Upper lobe of right lung (tissue), 1 donor: ENCODE results near the gene INMT. TPM values are rescaled to one million over a fixed set of nuclear protein-coding genes. Genes with fewer than 3 reads are reported as not detected.

Experiments used
- ATAC-seq: fragments of 200-7000 bp; cut with Tn5 transposase; one replicate; pipeline ENCODE4 v1.9.1; 2020; ENCODE audit warnings: mild to moderate bottlenecking, moderate library complexity
- DNase-seq: peaks from one replicate; pipeline ENCODE4 v3.0.0-alpha.2; 2020
- H3K27ac ChIP-seq: fragments of 200-600 bp; one replicate; pipeline ENCODE4 v1.8.0; 2022
- H3K27me3 ChIP-seq: fragments of 200-600 bp; one replicate; pipeline ENCODE4 v1.8.0; 2022; ENCODE audit warnings: mild to moderate bottlenecking
- H3K36me3 ChIP-seq: fragments of 200-600 bp; one replicate; pipeline ENCODE4 v1.8.0; 2022
- H3K4me1 ChIP-seq: fragments of 200-600 bp; one replicate; pipeline ENCODE4 v1.8.0; 2022
- H3K4me3 ChIP-seq: fragments of 200-600 bp; one replicate; pipeline ENCODE4 v1.8.0; 2022; ENCODE audit warnings: mild to moderate bottlenecking
- H3K9me3 ChIP-seq: fragments of 200-600 bp; one replicate; pipeline ENCODE4 v1.8.0; 2022
- intact Hi-C: fragments of 100-400 bp; cut with DNase I; formaldehyde crosslinking; loops from one replicate; pipeline ENCODE4 v1.11.0; 2022
- total RNA-seq: library from RNA; stranded (reverse); fragmentation: NEBNext Ultra II Directional; extraction: Animal tissue kit (Norgen Biotek cat#: 25700); gene quantifications from one replicate; pipeline ENCODE4 v1.2.1, GENCODE V29; 2021
- TF ChIP-seq, protein P1 (sequence below): fragments of 200-600 bp; IDR thresholded peaks from one replicate; pipeline ENCODE4 v1.8.0; 2022; ENCODE audit warnings: antibody characterized with exemption
- donor health status: DM: no; HTN: yes; CAD: no; lungs with severe emphysema.

INMT gene
- total RNA-seq, 1 donor from 2014 or later: 501 TPM

DNA sequence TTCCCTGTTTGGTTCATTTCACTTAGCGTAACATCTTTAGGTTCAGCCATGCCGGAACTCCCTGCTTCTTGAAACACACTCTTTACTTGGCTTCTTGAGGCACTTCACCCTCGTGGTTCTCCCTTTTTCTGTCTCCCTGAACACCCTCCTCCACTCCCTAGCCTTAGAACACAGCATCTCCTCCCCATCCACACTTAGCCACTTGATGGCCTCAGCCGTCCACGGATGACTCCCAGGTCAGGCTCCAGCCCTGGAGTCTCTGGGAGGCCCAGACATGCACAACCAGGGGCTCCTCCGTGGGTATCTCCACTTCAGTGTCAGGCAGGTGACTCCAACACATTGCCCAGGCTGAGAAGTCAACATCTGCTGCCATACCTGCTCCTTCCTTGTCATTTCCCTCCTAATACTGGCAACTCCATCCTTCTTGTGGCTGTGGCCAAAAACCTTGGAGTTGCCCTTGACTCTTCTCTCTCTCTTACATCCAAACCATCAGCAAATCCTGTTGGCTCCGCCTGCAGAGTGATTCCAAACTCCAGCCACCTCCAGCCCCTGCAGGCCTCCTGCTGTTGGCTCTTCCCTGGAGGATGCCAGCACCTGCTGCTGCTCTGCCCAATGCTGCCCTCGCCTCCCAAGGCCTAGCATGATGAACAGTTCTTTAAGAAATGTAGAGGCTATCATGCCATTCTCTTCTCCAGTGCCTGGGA, 8.4 kb upstream of the INMT start:
- Histone ChIP-seq H3K4me3 (no peak overlapping the region), H3K4me1 (no peaks in the 10 kb centered on the region), H3K9me3 (no peaks in the 10 kb centered on the region), H3K36me3 (no peaks in the 10 kb centered on the region), H3K27ac (no peak overlapping the region), H3K27me3 (no peaks in the 10 kb centered on the region)
- intact Hi-C loops: no loop called here
- TF ChIP-seq, protein P1, sequence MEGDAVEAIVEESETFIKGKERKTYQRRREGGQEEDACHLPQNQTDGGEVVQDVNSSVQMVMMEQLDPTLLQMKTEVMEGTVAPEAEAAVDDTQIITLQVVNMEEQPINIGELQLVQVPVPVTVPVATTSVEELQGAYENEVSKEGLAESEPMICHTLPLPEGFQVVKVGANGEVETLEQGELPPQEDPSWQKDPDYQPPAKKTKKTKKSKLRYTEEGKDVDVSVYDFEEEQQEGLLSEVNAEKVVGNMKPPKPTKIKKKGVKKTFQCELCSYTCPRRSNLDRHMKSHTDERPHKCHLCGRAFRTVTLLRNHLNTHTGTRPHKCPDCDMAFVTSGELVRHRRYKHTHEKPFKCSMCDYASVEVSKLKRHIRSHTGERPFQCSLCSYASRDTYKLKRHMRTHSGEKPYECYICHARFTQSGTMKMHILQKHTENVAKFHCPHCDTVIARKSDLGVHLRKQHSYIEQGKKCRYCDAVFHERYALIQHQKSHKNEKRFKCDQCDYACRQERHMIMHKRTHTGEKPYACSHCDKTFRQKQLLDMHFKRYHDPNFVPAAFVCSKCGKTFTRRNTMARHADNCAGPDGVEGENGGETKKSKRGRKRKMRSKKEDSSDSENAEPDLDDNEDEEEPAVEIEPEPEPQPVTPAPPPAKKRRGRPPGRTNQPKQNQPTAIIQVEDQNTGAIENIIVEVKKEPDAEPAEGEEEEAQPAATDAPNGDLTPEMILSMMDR: peak; percentile 16
- no peak for ATAC-seq
- DNase-seq: no peak

DNA sequence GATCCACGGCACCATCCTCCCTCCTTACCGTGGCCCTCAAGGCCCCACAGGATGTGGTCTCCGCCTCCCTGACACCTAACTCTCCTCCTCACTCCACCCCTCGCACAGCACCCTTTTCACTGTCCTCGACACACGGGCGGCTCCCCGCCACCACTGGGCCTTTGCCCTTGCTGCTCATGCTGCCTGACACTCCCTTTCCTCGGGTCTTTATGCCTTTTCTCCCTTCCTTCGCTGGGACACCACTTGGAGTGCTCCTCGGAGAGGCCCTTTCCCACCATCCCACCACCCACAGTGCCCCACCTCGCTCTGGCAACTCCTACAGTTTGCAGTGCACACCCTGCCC, 7.9 kb upstream of the INMT start:
- H3K27ac ChIP-seq: no peak overlapping the region
- H3K4me3 ChIP-seq: no peak overlapping the region
- no peaks in the 10 kb centered on the region for H3K9me3 ChIP-seq
- TF ChIP-seq, protein P1: no peak
- no peak for ATAC-seq
- no peaks in the 10 kb centered on the region for H3K36me3 ChIP-seq
- intact Hi-C loops: no loop called here
- DNase-seq: no peak
- no peaks in the 10 kb centered on the region for H3K27me3 ChIP-seq
- no peaks in the 10 kb centered on the region for H3K4me1 ChIP-seq

DNA sequence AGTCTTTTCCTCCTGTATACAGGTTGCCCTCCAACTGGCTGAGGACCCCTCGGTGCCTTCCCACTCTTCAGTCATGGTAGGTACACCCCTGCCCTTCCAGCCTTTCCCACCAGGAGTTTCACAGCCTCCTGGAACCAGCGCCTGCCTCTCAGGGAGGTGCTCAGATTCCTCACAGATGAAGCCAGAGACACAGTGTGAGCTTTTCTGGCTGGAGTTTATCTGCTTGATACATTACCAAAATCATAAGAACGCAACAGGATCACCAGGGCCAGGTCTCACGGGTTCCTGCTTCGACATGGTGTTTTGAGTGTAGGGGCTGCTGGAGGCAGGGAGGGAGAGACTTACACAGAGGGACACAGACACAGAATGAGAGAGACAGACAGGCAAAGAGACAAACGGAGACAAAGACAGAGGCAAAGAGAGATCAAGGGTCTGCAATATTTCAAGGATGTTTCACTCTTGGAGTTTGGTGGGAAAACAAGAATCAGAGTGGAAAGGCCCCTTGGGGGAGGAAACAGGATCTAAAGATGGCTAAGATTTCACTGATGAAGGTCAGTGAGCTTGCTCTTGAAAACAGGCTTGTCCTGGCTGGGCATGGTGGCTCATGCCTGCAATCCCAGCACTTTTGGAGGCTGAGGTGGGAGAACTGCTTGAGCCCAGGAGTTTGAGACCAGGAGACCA, 6.5 kb upstream of the INMT start:
- no peak for DNase-seq
- TF ChIP-seq, protein P1: no peak
- no peak overlapping the region for H3K27ac ChIP-seq
- ATAC-seq: no peak
- intact Hi-C loops: no loop called here
- no peaks in the 10 kb centered on the region for H3K27me3 ChIP-seq
- H3K36me3 ChIP-seq: no peaks in the 10 kb centered on the region
- no peak overlapping the region for H3K4me3 ChIP-seq
- H3K9me3 ChIP-seq: no peaks in the 10 kb centered on the region
- peaks cover 4% of the 10 kb centered on the region for H3K4me1 ChIP-seq

DNA sequence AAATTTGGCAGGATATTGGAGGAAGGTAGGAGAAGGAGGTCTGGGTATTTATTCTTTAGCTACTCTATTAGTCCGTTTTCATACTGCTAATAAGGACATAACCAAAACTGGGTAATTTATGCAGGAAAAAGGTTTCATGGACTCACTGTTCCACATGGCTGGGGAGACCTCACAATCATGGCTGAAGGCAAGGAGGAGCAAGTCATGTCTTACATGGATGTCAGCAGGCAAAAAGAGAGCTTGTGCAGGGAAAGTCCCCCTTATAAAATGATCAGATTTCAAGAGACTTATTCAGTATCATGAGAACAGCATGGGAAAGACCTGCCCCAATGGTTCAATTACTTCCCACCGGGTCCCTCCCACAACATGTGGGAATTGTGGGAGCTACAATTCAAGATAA, 1.9 kb upstream of the INMT start:
- ATAC-seq: no peak

DNA sequence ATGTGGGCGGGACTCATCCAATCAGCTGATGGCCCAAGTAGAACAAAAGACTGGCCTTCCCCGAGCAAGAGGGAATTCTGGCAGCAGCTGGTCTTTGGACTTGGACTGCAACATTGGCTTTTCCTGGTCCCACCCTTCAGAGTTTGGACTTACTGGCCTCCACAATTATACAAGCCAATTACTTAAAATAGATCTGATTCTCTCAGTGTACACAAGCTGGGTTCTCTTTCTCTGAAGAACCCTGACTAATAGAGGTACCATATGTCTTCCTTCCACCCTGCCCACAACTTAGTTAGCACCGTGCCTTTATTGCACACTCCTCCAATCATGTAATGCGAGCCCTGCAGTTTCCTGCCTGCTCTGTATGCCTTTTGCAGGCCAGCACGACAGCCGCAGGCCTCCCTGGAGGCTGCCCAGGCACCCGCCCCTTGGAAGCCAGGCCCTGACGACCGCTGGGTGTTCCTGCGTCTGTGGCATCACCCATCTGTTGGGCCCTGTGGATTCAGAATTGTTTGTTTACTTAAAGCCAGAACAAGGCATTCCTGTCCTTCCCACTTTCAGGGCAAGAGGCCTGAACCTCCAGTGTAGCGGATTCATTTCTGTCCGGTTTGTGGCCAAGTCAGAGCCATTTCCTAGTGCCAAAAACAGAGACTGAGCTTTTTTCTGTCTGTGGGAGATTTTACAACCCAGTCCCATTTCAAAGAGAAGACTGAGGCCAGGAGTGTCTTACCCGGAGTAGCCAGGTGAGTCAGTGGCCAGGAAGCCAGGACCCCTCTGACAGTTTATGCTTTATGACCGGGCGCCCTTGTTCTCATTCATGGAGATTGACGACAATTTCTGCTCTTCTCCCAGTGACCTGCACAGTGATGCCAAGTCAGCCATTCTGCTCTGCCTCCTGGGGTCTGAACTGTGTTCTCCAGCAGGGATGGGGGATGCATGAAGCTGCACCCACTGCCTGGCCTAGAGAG, 968 bp upstream of the INMT start:
- H3K27ac ChIP-seq: peak overlapping the region; percentile 84
- intact Hi-C loops: no loop called here
- no peaks in the 10 kb centered on the region for H3K27me3 ChIP-seq
- H3K4me3 ChIP-seq: peak overlapping the region; percentile 62
- H3K4me1 ChIP-seq: peaks cover 16% of the 10 kb centered on the region
- DNase-seq: peak; percentile 75
- no peaks in the 10 kb centered on the region for H3K9me3 ChIP-seq
- TF ChIP-seq, protein P1: no peak
- peak; percentile 72 for ATAC-seq
- peaks cover 14% of the 10 kb centered on the region for H3K36me3 ChIP-seq

More for the DNA sequence above, 1.9 kb upstream of the INMT start:
- peak overlapping the region; percentile 84 for H3K27ac ChIP-seq
- no peaks in the 10 kb centered on the region for H3K27me3 ChIP-seq
- no peaks in the 10 kb centered on the region for H3K9me3 ChIP-seq
- no peak overlapping the region for H3K4me3 ChIP-seq
- DNase-seq: no peak
- intact Hi-C loops: no loop called here
- H3K4me1 ChIP-seq: peaks cover 16% of the 10 kb centered on the region
- peaks cover 10% of the 10 kb centered on the region for H3K36me3 ChIP-seq
- TF ChIP-seq, protein P1: no peak
